Measurements from ENCODE around the gene ARHGAP20.

ARHGAP20 gene

DNA sequence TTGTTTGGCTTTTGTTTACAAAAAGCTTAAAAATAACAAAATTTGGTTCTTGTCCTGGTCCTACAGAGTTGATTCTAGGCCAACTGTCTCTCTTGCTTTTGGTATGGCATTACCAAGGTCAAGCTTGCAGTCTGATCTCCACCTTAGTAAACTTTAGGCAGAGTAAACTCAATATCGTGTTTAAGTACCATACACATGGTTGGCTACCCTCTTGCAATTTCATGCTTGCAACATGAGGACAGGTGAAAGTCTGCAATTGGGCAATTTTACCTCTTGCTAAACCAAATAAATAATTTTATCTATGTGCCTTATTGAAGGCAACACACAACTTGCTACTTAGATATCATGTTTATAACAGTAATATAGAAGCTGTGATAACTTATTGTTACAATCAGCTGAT, 125.1 kb downstream of the ARHGAP20 start:
- H3K36me3 ChIP-seq (replicated peaks; ENCODE audit: low read depth, low read length) = no peaks in the 10 kb centered on the region
- no peak overlapping the region for H3K9ac ChIP-seq (ENCODE audit: low read length)
- H3K4me2 ChIP-seq (ENCODE audit: low read length) = no peak overlapping the region
- no peak overlapping the region for H3K27ac ChIP-seq (ENCODE audit: low read length)
- no peaks in the 10 kb centered on the region for H3K4me1 ChIP-seq (ENCODE audit: low read length)
- H2AFZ ChIP-seq (ENCODE audit: low read depth, low read length) = no peak overlapping the region
- H3K27me3 ChIP-seq (ENCODE audit: low read depth, low read length) = no peaks in the 10 kb centered on the region
- no peaks in the 10 kb centered on the region for H3K9me3 ChIP-seq (ENCODE audit: insufficient read depth, low read length)
- H3K79me2 ChIP-seq (ENCODE audit: low read length) = no peaks in the 10 kb centered on the region
- no peaks in the 10 kb centered on the region for H4K20me1 ChIP-seq (ENCODE audit: insufficient read depth, low read length)
- no peak overlapping the region for H3K4me3 ChIP-seq (ENCODE audit: low read length)
- no peak for TF ChIP-seq EZH2phosphoT487 (IDR thresholded peaks at IDR 0.05; ENCODE audit: low read depth)
- TF ChIP-seq, protein P1, sequence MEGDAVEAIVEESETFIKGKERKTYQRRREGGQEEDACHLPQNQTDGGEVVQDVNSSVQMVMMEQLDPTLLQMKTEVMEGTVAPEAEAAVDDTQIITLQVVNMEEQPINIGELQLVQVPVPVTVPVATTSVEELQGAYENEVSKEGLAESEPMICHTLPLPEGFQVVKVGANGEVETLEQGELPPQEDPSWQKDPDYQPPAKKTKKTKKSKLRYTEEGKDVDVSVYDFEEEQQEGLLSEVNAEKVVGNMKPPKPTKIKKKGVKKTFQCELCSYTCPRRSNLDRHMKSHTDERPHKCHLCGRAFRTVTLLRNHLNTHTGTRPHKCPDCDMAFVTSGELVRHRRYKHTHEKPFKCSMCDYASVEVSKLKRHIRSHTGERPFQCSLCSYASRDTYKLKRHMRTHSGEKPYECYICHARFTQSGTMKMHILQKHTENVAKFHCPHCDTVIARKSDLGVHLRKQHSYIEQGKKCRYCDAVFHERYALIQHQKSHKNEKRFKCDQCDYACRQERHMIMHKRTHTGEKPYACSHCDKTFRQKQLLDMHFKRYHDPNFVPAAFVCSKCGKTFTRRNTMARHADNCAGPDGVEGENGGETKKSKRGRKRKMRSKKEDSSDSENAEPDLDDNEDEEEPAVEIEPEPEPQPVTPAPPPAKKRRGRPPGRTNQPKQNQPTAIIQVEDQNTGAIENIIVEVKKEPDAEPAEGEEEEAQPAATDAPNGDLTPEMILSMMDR (IDR thresholded peaks at IDR 0.05; ENCODE audit: low read depth, low read length) = no peak

DNA sequence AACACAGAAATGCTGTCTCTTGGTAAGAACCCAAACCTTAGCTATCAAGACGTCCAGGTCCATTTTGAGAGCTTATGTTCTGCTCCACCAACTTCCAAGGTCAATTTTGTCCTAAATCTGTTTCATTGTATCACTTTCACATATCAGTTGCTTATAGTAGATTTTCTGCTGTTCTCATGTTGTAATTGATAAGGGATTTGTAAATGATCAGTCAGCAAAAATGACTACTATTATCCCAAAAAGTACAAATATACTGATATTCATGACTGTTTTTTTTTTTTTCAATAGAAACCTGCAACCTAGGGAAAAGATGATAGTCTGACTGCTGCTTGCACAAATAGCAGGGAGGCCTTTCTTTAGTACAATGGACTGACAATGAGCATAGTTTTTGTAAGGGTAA, 128.1 kb downstream of the ARHGAP20 start:
- Histone ChIP-seq H3K4me3 (ENCODE audit: low read length) (no peak overlapping the region), H3K4me1 (ENCODE audit: low read length) (no peaks in the 10 kb centered on the region), H3K36me3 (replicated peaks; ENCODE audit: low read depth, low read length) (no peaks in the 10 kb centered on the region), H3K9ac (ENCODE audit: low read length) (no peak overlapping the region), H3K27me3 (ENCODE audit: low read depth, low read length) (no peaks in the 10 kb centered on the region), H2AFZ (ENCODE audit: low read depth, low read length) (no peak overlapping the region), H3K9me3 (ENCODE audit: insufficient read depth, low read length) (no peaks in the 10 kb centered on the region), H3K79me2 (ENCODE audit: low read length) (no peaks in the 10 kb centered on the region), H3K4me2 (ENCODE audit: low read length) (no peak overlapping the region), H3K27ac (ENCODE audit: low read length) (no peak overlapping the region), H4K20me1 (ENCODE audit: insufficient read depth, low read length) (no peaks in the 10 kb centered on the region)
- TF ChIP-seq EZH2phosphoT487 (IDR thresholded peaks at IDR 0.05; ENCODE audit: low read depth) = no peak
- TF ChIP-seq, protein P1 (IDR thresholded peaks at IDR 0.05; ENCODE audit: low read depth, low read length) = no peak

DNA sequence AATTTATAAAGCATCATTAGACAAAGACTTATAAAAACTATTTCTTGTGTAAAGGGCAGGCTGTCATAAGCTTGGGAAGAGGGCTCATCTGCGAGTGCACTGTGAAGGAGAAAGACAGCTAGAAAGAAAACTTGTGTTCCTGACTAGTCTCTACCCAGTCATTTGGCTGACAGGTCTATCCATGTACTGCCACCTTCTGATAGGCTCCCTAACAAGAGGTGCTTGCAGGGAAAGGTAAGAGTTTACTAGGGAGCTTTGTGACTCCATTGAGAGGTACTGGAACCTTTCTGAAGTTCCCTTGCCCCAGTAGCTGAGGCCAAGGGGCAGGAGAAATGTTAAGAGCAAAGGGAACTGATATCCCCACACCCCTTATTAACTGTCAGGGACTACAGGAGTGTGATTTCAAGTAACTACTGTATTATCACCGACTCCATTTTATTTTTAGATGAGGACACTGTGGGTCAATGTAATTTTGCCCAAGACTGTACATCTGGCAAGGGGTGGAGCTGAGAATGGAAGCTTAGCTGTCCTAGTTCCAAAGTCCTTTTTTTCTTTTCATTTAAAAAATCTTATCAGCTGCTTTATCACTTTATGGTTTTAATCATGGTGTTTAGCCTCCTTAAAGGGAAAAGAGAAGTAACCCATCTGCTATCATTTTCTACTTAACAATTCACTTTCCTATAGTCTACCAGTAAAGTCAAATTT, 129.4 kb downstream of the ARHGAP20 start:
- Histone ChIP-seq H3K4me1 (ENCODE audit: low read length) (no peaks in the 10 kb centered on the region), H3K36me3 (replicated peaks; ENCODE audit: low read depth, low read length) (no peaks in the 10 kb centered on the region), H2AFZ (ENCODE audit: low read depth, low read length) (no peak overlapping the region), H3K9me3 (ENCODE audit: insufficient read depth, low read length) (no peaks in the 10 kb centered on the region), H4K20me1 (ENCODE audit: insufficient read depth, low read length) (no peaks in the 10 kb centered on the region), H3K4me3 (ENCODE audit: low read length) (no peak overlapping the region), H3K27me3 (ENCODE audit: low read depth, low read length) (no peaks in the 10 kb centered on the region), H3K9ac (ENCODE audit: low read length) (no peak overlapping the region), H3K4me2 (ENCODE audit: low read length) (no peak overlapping the region), H3K79me2 (ENCODE audit: low read length) (no peaks in the 10 kb centered on the region), H3K27ac (ENCODE audit: low read length) (no peak overlapping the region)
- no peak for TF ChIP-seq EZH2phosphoT487 (IDR thresholded peaks at IDR 0.05; ENCODE audit: low read depth)
- TF ChIP-seq, protein P1 (IDR thresholded peaks at IDR 0.05; ENCODE audit: low read depth, low read length) = no peak

DNA sequence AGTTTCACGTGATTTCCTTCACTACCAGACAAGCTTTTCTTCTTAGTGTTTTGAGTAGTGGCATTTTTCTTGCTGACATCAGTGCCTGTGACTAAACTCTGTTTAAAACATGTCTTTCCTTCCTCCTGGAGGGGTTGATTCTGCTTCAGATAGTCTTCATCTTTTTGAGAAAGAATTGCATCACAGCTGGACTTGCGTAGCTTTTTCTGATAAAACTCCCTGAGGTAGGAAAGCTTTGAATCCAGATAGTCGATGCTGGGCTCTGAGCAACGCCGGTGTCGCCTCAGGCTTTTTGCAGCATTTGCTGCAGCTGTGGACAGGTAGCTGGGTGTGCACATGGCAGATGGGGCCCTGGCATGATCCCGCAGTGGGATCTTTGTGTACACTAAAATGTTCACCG, 131.7 kb downstream of the ARHGAP20 start:
- Histone ChIP-seq H3K4me1 (ENCODE audit: low read length) (no peaks in the 10 kb centered on the region), H2AFZ (ENCODE audit: low read depth, low read length) (no peak overlapping the region), H3K4me2 (ENCODE audit: low read length) (no peak overlapping the region), H3K27ac (ENCODE audit: low read length) (no peak overlapping the region), H3K79me2 (ENCODE audit: low read length) (no peaks in the 10 kb centered on the region), H4K20me1 (ENCODE audit: insufficient read depth, low read length) (no peaks in the 10 kb centered on the region), H3K9me3 (ENCODE audit: insufficient read depth, low read length) (no peaks in the 10 kb centered on the region), H3K27me3 (ENCODE audit: low read depth, low read length) (no peaks in the 10 kb centered on the region), H3K36me3 (replicated peaks; ENCODE audit: low read depth, low read length) (no peaks in the 10 kb centered on the region), H3K4me3 (ENCODE audit: low read length) (no peak overlapping the region), H3K9ac (ENCODE audit: low read length) (no peak overlapping the region)
- TF ChIP-seq, protein P1 (IDR thresholded peaks at IDR 0.05; ENCODE audit: low read depth, low read length) = no peak
- TF ChIP-seq EZH2phosphoT487 (IDR thresholded peaks at IDR 0.05; ENCODE audit: low read depth) = no peak
